Fibroblast of pulmonary artery (primary cell): Measurements from ENCODE around the gene NTN3.

Experiments
- DNase-seq: peaks from one replicate; pipeline ENCODE4 v3.0.0-alpha.2; 2010; ENCODE audit warnings: low read depth
- H3K4me3 ChIP-seq: replicated peaks from 2 replicates; pipeline ENCODE4 v1.5.1; 2011; ENCODE audit warnings: low read depth, mild to moderate bottlenecking, control low read depth, low read length, moderate library complexity
- CTCF ChIP-seq: IDR thresholded peaks from 2 replicates; pipeline ENCODE4 v1.5.1; 2011; ENCODE audit warnings: mild to moderate bottlenecking, control low read depth, low read length, inconsistent platforms; ENCODE audit errors: missing control alignments

Gene NTN3

GRCh38 chr16:2512735-2513404, 41.8 kb downstream of the NTN3 start:
- no peak for DNase-seq
- TF ChIP-seq CTCF = no peak
- peak overlapping the region; percentile 59 for H3K4me3 ChIP-seq

GRCh38 chr16:2513405-2514332, 42.6 kb downstream of the NTN3 start, which contains the start of gene ATP6V0C:
Gene ATP6V0C (plus strand): TSS chr16:2513952. CDS start chr16:2514104, 152 bp downstream.
- TF ChIP-seq CTCF = no peak
- peak; percentile 86 for DNase-seq
- peak within 1 kb of the TSS; percentile 59 for H3K4me3 ChIP-seq

- TF ChIP-seq CTCF = no peak
Observed at GRCh38 chr16:2514333-2515179, 43.5 kb downstream of the NTN3 start.

GRCh38 chr16:2515180-2515851, 44.2 kb downstream of the NTN3 start:
- H3K4me3 ChIP-seq = peak overlapping the region; percentile 59
- no peak for TF ChIP-seq CTCF
- no peak for DNase-seq

More at GRCh38 chr16:2514333-2515179, 43.5 kb downstream of the NTN3 start:
- no peak for DNase-seq
- peak overlapping the region; percentile 59 for H3K4me3 ChIP-seq

- H3K4me3 ChIP-seq = peak overlapping the region; percentile 59
- TF ChIP-seq CTCF = no peak
- no peak for DNase-seq
Observed at GRCh38 chr16:2516391-2517240, 45.5 kb downstream of the NTN3 start.
